HTERT RPE-1 (cell line): ENCODE data around the gene ANO4.
"Not testable (repeated sequence)": the region's sequence is repeated elsewhere in the genome, so short reads cannot be mapped to it uniquely, and the experiment has no call there.

Experiments used
- in situ Hi-C: fragments of 300-500 bp; cut with MboI; formaldehyde crosslinking; loops from 4 replicates; pipeline ENCODE4 v1.14.3; 2020; ENCODE audit warnings: low sequenced_read_pairs

The ANO4 gene

DNA sequence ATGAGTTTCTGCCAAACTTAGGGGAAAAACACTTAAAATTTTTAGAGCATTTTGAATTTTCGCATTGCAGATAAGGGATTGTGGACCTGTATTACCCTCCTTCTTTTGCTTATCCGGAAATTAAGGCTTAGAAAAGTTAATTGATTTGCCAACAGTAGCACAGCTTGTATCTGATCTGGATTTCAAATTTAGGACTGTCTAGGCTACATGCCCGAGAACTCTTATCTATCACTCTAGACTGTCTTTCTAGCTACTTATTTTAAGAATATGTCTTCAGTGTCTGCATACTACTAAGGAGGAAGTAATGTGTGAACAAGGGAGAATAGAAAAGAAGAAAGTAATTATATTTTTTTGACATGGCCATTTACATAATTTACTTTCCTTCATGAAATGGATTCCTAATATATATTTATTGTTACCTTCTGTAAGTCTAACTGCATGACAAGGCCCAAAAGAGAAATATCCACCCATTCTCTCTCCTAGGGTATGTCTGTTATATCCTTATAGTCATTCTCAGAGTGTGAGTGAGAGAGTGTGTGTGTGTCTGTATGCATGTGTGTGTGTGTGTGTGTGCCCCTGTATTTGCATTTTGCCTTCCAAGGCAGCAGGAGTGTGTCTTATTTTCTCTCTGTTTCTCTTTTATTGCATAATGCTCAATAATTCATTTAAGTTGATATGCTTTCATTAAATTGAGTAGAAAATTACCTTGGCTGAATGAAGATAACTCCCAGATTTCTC is 283.4 kb downstream of the ANO4 start:
- in situ Hi-C loops = no loop called here

DNA sequence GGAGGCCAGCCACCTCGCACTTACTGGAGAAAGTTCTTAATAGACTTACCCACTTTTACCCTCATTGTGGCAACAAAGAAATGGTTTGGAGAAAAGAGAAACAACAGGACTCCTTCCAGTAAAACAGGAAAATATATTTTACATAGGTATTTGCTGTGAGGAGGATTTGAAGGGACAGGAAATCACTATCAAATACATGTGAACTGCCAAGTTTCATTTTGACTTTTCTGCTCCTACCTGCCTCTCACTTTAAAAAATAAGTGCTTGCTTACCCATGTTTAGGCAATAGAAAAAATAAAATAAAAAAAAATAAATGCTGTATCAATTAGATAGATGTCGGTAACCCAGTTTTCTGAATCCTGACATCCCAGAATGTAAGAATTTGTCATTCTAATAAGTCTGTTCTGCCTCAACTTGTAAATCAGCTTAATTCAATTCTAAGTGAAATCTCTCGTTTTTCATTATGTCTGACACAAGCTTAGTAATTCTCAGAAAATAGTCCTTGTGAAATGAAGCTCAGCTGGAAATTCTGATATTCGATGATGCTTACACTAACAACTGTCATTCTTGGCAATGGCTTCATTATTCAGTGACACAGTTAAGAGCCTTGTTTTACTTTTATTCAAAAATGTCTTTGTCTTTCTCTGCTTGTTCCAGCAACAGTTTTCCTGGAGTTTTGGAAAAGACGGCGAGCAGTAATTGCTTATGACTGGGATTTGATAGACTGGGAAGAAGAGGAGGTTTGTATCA is 284.1 kb downstream of the ANO4 start:
- in situ Hi-C loops = no loop called here

DNA sequence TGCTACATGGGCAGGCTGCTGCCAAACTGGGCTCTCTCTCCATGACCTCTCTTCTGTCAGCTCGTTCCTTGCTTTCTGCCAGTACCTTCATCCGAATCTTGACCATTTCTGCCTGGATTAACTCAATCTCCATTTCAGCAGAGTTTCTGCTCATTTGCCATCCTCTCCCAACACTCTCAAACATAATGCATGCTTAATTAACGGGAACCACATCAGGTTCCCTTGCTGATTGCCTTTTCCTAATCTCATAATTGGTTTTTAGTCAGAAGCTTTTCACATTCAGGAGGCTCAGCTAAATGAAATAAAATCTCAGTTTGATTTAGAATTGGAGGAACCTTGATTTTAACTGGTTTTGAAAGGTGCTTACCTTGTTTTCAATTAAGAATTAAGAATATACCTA is 288.1 kb downstream of the ANO4 start:
- in situ Hi-C loops = no loop called here

DNA sequence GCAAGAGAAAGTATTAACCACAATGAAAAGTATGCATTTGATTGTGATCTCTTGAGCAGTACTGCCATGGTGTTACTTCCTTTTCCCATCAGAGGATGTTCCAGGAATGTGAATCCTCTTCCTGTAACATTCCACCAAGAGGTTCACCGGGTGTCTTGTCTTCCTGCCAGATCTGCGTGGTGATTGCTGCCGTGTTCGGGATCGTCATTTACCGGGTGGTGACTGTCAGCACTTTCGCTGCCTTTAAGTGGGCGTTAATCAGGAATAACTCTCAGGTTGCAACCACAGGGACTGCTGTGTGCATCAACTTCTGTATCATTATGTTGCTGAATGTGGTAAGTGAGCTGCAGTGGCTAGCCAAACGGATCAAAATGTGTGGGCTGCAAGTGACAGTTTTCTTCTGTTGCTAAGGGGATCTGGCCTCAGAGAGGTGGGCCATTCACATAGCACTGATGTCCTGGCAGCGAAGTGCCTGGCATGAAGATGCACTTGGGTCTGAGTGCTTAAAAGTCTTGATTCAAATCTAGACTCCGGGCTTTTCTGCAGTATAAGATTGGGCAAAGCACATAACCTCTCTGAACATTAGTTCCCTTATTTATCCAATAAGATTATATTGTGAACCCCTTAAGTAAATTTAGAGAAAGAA is 292.0 kb downstream of the ANO4 start:
- in situ Hi-C loops = no loop called here

DNA sequence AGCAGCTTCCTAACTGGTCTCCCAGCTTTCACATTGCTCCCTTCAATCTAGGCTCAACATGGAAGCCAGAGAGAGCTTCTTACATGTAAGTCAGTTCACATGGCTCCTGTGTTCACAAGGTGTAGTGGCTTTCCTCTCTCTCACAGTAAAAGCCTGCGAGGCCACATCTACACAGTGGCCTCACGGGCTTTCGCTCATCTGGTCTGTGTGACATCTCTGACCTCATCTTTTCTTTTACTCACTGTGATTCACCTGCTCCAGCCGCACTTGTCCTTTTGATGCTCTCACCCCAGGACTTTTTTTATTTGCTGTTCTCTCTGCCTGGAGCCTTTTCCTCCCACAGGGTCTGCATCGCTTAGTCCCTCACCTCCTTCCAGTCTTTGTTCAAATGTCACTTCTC is 293.3 kb downstream of the ANO4 start:
- in situ Hi-C loops = no loop called here

DNA sequence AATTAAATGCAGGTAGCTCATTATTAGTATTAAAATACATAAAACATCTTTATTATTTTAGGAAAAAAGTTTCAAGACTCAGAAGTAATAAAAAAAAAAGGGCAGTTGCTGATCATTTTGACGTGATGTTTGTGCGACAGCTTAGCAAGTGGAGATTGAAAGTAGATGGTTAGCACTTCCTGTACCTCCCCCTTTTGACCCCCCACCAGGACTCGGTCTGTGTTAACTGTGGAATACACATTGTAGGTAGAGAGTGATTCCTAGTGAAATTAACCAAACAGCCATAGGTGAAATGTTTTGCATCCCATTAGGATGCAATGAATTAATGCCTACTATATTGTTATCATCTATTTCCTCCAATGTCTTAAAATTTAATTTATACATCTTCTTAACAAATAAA is 294.7 kb downstream of the ANO4 start:
- in situ Hi-C loops = no loop called here

DNA sequence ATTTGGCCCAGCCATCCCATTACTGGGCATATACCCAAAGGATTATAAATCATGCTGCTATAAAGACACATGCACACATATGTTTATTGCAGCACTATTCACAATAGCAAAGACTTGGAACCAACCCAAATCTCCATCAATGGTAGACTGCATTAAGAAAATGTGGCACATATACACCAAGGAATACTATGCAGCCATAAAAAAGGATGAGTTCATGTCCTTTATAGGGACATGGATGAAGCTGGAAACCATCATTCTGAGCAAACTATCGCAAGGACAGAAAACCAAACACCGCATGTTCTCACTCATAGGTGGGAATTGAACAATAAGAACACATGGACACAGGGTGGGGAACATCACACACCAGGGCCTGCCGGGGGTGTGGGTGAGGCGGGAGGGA is 295.6 kb downstream of the ANO4 start:
- in situ Hi-C loops = not testable (repeated sequence)

DNA sequence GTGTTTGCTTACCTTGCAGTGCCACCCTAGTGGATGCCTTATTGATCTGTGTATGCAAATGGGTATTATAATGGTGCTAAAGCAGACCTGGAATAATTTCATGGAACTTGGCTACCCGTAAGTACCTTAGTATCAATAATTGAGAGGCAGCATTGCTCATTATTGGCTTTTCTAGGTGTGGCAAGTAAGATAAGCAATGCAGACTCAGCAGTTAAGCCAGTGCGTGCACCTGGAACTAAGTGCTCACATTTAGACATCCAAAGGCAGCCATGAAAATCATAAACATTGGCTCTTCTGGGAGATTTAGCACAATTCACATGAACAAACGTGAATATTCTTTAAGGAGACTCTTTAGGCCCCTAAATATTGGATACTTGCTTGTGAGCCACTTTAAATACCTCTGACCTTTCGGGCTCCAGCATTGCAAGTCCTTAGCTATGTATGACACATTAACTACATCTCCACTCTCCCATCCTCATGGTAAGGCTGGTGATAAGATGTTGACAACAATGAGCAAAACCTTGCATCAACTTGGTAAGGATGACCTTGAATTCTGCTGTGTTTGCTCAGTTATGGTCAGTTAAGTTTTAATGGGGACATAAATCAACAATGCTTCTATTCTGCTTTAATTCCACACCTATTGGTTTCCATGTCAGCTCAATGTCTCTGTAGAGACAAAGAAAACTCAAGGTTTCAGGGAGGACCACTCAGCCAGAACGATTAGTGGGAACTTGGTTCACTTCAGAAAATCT is 303.4 kb downstream of the ANO4 start:
- in situ Hi-C loops = no loop called here

DNA sequence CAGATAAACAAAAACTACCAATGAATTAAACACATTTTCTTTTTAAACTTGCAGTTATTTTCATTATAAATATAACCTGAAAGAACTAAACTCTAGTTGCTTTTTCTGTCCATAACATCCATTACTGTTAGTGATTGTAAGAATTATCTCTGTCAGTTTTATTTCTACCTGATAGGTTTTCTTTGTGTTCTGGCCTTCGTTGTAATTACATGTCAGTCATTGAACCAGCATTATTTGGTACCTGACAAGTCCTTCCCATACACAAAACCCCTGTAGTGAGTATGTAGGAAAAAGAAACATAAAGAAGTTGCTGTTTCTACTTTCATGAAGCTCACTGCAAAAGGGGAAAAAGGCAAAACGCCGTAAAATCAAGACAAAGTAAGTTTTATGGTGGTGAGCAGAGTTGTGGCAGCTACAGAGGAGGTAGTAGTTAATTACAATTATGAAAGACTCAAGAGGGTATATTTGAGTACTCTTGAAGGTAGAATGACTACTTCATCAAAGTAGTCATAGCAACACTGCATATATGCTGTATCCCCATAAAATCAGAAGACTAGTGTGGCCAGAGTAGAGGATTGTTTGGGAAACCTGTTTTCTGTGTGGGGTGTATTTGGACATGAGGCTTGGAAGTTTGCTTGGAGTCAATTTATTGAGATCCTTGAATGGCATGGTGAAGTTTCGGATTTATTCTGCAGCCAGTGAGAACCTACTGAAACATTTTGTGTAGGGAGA is 312.6 kb downstream of the ANO4 start:
- in situ Hi-C loops = no loop called here

DNA sequence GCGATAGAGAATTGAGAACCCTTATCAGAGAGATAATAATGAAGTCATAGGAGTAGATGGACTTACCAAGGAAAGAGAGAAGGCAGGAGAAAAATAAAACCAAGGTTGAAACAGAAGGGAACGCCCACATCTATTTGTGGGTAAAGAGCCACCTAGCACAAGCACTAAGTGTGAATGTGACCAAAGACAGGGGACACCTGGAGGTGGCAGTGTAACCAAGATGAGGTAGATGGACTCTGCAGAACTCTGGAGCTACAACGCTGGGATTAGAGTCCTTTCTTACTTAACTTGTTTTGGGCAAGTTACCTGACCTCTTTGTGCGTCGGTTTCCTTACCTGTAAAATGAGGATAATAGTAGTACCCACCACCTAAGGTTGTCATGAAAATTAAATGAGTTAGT is 313.6 kb downstream of the ANO4 start:
- in situ Hi-C loops = no loop called here

DNA sequence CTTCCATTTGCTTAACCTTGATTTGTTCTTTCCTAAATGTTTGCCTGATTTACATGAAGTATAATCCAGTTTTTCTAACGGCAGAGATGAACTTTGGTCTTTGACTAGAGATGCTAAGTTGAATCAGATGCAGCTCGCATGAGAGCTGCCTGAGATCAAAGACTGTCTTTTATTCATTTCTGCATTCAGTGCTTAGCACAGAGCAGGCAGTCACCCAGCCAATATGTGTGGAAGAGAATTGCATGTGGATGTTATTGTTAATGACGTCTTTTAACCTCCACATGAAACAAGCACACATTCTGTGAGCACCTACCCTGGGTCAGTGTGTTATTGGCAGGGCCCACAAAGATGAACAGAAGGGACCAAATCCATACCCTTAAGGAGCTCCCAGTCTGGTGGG is 316.3 kb downstream of the ANO4 start:
- in situ Hi-C loops = no loop called here

DNA sequence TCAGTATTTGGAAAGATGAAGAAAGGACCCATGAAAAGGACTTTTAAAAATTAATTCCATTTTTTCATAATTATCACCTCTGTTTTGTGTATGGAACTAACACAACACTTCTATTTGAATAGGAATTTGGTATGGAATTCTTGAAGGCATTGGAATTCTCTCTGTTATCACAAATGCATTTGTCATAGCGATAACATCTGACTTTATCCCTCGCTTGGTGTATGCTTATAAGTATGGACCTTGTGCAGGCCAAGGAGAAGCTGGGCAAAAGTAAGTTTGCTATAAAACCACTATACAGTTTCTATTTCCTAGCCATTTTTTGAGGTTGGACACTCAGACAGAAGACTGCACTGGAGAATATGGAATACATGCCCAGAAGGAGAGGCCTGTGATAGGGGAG is 316.9 kb downstream of the ANO4 start:
- in situ Hi-C loops = no loop called here

DNA sequence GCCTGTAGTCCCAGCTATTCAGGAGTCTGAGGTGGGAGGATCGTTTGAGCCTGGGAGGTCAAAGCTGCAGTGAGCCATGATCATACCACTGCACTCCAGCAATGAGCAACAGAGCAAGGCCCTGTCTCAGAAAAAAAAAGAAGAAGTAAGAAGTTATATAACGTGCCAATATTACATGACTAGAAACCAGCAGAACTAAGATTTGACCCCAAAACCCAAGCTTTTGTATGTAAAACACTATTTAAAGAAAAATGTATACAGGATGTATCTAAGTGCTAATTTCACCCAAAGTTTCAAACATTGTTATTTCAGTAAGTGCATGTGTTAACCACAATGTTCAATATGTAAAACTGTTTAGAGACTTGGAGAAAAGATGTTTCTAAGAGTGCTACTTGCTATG is 320.8 kb downstream of the ANO4 start:
- in situ Hi-C loops = no loop called here

DNA sequence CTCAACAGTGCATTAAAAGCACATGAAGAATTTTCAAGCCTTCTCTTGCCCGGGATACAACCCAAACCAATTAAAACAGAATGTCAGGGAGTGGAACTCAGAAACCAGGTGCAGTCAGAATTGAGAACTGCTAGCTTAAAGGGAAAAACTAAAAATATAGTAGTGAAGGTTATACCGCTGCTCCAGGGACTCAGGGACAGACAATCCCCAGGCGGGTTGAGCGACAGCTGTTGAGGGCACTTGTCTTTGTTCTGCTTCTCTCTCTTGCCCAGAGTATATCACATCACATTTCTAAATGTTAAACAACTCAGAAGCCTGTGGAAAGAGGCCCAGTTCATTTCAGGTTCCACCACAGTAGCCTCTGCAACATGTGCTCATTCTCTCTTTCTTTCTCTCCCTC is 322.3 kb downstream of the ANO4 start:
- in situ Hi-C loops = no loop called here

DNA sequence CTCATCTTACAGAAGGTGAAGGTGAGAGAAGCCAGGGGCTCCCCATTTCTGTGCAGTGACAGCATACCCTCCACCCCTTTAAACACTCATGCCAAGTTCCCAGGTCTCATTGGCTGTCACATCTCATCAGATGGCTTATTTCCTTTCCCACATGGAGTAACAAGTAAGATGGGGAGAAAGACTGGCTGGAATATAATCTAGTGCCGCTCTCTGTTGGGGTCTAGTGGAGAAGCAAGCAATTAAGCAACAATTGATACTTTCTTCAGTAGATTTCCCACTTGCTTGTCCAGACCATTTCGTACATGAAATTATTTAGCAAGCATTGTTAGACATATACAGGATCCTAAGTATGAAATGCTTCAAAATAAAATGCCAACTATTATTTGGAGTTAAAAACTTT is 323.3 kb downstream of the ANO4 start:
- in situ Hi-C loops = no loop called here

DNA sequence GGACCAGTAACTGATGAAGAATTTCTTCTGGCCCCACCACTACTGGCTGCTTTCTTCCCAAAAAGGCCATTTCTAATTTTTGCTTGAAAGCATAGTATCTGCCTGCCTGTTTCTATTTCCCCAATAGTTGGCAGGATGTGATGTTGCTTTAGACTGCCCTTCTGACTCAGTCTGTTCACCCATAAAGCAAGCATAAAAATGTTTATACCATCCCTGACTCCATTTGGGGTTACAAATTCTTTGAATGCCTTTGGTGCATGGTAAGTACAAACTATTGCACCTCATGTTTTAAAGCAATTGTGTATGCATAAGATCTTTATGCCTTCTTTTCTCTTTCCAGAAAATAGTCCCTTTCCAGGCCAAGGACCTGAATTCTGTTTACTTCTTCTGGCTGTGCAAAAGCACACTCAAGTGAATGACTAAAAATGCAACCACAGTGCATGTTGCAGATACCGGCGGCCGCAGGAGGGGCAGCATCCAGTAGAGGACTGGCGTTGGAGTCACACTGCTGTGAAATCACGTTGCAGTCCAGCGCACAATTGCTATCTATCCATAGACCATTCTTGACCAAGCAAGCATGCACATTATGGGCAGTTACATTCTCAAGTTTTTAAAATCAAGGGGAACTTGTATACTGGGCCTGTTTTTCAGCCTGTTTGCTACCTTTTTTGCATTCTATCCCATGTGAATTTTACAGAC is 333.1 kb downstream of the ANO4 start:
- in situ Hi-C loops = no loop called here

DNA sequence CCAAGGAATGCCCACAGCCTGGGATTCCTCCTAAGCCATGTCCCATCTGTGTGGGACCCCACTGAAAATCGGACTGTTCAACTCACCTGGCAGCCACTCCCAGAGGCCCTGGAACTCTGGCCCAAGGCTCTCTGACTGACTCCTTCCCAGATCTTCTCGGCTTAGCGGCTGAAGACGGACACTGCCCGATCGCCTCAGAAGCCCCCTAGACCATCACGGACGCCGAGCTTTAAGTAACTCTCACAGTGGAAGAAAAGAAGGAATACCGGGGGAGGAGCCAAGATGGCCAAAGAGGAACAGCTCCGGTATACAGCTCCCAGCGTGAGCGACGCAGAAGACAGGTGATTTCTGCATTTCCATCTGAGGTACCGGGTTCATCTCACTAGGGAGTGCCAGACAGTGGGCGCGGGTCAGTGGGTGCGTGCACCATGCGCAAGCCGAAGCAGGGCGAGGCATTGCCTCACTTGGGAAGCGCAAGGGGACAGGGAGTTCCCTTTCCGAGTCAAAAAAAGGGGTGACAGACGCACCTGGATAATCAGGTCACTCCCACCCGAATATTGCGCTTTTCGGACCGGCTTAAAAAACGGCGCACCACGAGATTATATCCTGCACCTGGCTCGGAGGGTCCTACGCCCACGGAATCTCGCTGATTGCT is 351.3 kb downstream of the ANO4 start:
- in situ Hi-C loops = not testable (repeated sequence)

DNA sequence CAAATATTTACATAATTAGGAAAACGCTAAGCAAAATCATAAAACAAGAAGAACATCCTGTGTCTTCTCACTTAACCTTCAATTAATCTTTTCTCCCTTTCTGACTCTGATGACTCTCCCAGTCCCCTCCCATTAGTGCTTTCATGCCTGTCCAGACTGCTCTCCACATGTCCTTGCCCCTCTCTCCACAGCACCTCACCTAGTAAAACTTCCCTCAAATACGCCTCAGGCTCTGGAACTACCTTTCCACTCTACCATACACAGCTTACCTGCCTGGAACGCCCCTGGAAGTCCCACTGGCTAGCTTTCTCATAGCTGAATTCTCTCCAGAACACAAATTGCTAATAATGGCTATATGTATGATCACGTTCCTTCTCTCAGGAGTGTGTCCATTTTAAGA is 370.7 kb downstream of the ANO4 start:
- in situ Hi-C loops = no loop called here

DNA sequence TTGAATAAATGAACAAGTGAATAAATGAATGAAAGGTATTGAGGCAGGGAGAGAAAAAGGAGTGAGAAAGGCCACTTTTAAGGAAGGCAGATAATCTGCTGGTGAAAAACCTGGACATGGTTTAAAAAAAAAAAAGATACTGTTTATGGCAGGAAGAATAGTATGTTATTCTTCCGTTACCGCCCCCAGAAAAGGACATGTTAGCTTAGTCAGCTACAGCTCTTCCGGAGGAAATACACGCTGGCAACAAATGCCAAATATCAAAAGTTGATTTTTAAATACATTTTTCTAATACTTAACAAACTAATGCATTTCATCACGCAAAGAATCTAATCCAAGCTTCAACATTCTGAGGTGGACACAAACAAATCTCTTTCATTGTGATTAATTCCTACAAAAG is 372.3 kb downstream of the ANO4 start:
- in situ Hi-C loops = no loop called here

DNA sequence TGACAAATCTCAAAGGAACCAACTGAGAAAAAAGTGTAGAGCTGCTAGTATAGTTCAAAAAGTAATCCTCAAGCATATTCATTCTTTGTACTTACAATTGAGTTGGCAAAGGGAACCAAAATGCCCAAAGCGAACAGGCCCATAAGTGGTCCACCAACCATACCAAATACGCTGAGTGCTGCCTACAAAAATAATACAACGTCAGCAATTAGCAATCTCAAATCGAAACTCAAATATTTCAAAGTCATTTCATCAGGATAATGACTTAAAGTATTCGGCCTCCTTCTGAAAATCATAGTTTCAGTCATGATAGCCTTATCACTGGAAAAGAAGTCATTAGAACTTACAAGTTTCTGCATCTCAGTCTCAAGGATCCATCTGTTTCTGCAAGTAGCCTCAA is 373.4 kb downstream of the ANO4 start:
- in situ Hi-C loops = no loop called here
